Stimulated activated CD8-positive, alpha-beta memory T cell treated with anti-CD3 and anti-CD28 coated beads, Interleukin-12 subunit alpha, Interleukin-12 subunit beta, amount 100 ng/mL, for 1 hour (primary cell): Measurements from ENCODE around the gene KIRREL3.

Source experiments
- DNase-seq: peaks from one replicate; pipeline ENCODE4 v3.0.0-alpha.2; 2020; ENCODE audit warnings: low read depth

KIRREL3 gene

GRCh38 chr11:126738295-126739031, 262.1 kb downstream of the KIRREL3 start:
- no peak for DNase-seq

GRCh38 chr11:126736682-126737572, 263.6 kb downstream of the KIRREL3 start:
- DNase-seq, result no peak

GRCh38 chr11:126734752-126735151, 265.8 kb downstream of the KIRREL3 start:
- DNase-seq, result no peak

GRCh38 chr11:126733685-126734084, 266.9 kb downstream of the KIRREL3 start:
- no peak for DNase-seq

GRCh38 chr11:126732981-126733380, 267.6 kb downstream of the KIRREL3 start:
- no peak for DNase-seq

GRCh38 chr11:126731576-126732142, 268.9 kb downstream of the KIRREL3 start:
- DNase-seq, result no peak

GRCh38 chr11:126727381-126727780, 273.2 kb downstream of the KIRREL3 start:
- DNase-seq, result no peak

GRCh38 chr11:126725521-126725920, 275.0 kb downstream of the KIRREL3 start:
- DNase-seq, result no peak

DNA sequence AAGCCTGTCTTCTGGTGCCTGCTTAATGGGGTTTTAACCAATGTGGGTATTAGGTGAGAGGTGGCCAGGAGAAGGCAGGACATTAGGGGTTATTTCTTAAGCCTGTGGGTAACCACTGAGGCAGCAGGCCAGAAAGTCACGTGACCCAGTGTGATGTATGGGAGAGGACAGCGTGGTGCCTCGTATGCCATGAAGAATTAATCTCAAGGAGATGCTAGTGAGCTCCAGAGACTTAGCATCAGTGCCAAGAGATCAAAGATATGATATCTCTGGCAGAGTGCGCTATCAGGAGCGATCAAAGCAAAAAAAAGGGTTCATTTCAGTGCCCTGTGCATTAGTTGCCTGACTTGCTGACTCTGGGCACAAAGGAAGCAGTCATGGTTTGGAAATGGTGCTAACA, 275.5 kb downstream of the KIRREL3 start:
- no peak for DNase-seq

DNA sequence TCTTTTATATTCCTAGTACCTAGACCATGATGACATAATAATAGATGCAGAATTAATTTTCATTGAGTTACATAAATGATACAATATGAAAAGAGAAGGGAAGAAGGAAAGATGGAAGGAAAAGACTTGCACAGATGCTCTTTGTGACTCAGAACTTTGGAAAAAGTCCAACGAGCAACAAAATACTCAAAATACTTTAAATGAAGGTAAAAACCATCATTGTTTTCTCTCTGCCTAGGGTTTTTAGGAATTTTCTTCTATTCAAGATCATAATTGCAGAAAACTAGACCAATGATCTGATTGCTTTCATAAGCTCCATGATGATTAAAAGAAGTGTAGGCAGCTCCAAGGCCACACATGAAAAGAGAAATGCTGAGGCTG, 276.9 kb downstream of the KIRREL3 start:
- no peak for DNase-seq

DNA sequence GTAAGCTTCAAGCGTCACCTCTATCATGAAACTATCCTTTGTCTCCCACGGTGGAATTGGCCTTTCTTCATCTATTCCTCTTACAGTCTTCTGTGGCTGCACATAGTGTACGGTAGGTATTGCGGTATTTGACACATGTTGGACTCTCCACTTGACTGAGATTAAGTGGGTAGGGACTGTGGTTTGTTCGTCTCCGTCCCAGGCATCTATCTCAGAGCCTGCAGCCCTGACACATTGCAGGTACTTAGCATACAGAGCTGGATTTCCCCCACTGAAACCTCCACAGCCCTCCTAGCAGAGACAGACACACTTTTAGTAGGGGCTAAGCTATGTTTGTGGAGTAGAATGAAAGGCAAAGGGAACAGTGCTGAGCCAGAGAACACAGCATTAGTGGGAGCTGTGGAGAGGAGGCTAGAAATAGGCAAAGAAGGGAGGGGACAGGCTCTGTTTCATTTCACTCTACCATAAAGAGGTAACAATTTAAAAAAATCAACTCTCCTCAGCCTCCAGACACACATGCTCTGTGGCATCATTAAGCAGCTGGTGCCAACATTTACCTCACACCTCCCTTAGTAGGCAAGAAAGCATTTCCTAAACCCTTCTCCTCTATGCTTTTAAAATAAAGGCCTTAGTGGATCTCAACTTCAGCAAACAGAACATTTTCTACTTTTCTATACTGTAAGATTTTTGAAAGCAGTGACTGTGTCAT, 277.5 kb downstream of the KIRREL3 start:
- DNase-seq, result no peak

- no peak for DNase-seq
Observed at GRCh38 chr11:126722006-126722736, 278.4 kb downstream of the KIRREL3 start.

- DNase-seq, result no peak
Observed at GRCh38 chr11:126720539-126721235, 279.9 kb downstream of the KIRREL3 start.

DNA sequence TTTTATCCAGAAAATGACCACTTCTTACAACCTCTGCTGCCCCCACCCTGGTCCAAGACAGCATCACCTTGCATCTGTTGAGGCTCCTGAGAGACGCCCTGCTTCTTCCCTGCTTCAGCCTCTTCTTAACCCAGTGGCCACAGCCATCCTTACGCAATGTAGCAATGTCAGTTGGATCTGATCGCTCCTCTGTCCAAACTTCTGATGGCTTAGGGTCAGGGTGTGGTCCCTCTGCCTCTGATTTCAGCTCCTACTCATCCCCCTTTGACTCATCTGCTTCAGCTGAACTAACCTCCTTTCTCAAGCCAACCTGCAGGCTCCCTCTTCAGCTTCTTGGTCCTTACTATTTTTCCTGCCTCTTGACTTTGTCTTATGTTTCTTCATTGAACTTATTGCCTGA, 280.8 kb downstream of the KIRREL3 start:
- DNase-seq, result no peak

DNA sequence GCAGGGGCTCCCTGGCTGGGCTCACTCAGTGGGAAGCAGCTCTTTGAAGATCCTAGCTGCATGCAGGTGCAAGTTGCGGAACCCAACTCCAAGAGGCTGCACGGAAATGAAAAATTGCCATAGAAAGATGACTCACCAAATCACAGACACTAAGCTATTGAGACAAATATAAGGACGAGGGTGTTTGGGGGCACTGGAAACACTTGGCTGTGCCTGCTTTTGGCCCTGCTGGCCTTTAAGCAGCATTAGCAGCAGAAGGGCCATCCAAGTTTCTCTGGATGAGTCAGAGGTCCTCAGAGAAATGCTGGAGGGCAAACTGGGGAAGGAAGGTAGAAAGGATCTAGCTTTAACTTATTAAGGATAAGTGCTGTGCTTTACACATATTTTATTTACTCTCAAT, 282.3 kb downstream of the KIRREL3 start:
- no peak for DNase-seq

DNA sequence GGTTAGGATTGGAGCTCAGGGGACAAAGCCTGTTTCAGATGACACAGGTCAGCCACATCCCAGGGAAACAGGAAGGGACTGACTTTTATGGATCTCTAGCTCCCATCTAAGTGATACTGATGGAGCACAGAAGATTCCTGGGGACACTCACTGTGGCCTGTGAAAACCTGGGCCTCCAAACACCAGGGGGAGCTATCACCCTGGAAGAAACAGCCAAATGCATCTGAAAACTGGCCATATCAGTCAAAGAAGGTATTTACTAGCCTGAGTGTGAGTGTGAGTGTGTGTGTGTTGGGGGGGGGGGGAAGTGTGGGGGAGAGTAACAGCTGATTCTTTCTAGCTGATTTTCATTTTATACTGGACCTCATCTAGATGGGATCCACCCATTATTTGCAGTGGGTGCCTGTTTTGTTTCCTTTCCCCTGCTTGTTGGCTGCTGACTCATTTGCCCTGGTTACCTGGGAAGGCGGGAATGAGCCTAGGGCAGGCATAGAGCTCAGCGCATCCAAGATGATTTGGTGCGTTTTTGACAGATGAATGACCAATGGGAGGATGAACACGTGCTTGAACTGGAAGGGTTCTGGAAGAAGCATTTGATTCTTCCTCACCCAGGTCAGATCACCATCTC, 284.0 kb downstream of the KIRREL3 start:
- no peak for DNase-seq

GRCh38 chr11:126713806-126714205, 286.8 kb downstream of the KIRREL3 start:
- DNase-seq, result no peak

GRCh38 chr11:126711977-126712625, 288.5 kb downstream of the KIRREL3 start:
- DNase-seq, result no peak

DNA sequence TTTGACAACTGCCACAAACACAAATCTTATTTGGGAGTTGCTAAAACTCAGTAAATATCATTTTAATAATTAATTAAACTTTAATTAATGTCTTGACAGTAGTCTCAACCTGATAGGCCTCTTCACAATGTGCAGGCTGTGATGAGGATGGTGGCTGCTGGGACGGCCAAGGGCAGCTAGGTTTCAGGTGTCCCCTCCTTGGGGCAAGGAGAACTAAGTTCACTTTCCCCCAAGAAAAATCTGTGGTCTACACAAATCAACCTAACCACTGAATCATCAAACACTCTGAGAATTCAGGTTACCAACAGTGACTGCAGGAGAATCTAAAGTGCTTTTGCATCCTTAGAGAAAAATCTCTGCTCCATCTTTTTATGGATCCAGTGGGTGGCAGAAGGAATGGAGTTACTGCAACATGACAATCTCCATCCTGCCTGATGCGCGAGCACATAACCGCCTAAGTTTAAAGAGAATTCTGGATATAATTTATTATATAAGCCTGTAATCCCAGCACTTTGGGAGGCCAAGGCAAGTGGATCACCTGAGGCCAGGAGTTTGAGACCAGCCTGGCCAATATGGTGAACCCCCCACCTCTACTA, 289.7 kb downstream of the KIRREL3 start:
- no peak for DNase-seq

- no peak for DNase-seq
Observed at GRCh38 chr11:126707498-126707897, 293.1 kb downstream of the KIRREL3 start.
